ENCODE measurements around the gene DGKI.
"Not testable (repeated sequence)": the region's sequence is repeated elsewhere in the genome, so short reads cannot be mapped to it uniquely, and the experiment has no call there.

DGKI gene

GRCh38 chr7:137835486-137836112 lies 11.2 kb downstream of the DGKI start:
- no peak for DNase-seq (ENCODE audit: low read depth in 2 of 2)

GRCh38 chr7:137834552-137834951 lies 12.2 kb downstream of the DGKI start:
- DNase-seq (ENCODE audit: low read depth in 2 of 2), result no peak

- not testable (repeated sequence) for DNase-seq (ENCODE audit: low read depth in 2 of 2)
Measured at GRCh38 chr7:137832990-137833389, 13.8 kb downstream of the DGKI start.

- DNase-seq (ENCODE audit: low read depth in 2 of 2), result no peak
Measured at GRCh38 chr7:137832382-137832781, 14.4 kb downstream of the DGKI start.

GRCh38 chr7:137831555-137831954 lies 15.2 kb downstream of the DGKI start:
- not testable (repeated sequence) for DNase-seq (ENCODE audit: low read depth in 2 of 2)

GRCh38 chr7:137829337-137829992 lies 17.3 kb downstream of the DGKI start:
- no peak for DNase-seq (ENCODE audit: low read depth in 2 of 2)

- no peak for DNase-seq (ENCODE audit: low read depth in 2 of 2)
Measured at GRCh38 chr7:137828456-137828855, 18.3 kb downstream of the DGKI start.

GRCh38 chr7:137825489-137825888 lies 21.3 kb downstream of the DGKI start:
- DNase-seq (ENCODE audit: low read depth in 2 of 2), result no peak

- DNase-seq (ENCODE audit: low read depth in 2 of 2), result no peak
Measured at GRCh38 chr7:137820677-137821420, 25.9 kb downstream of the DGKI start.

- no peak for DNase-seq (ENCODE audit: low read depth in 2 of 2)
Measured at GRCh38 chr7:137820156-137820555, 26.6 kb downstream of the DGKI start.

- DNase-seq (ENCODE audit: low read depth in 2 of 2), result no peak
Measured at GRCh38 chr7:137818036-137818435, 28.7 kb downstream of the DGKI start.

- DNase-seq (ENCODE audit: low read depth in 2 of 2), result no peak
Measured at GRCh38 chr7:137816696-137817320, 30.0 kb downstream of the DGKI start.

- DNase-seq (ENCODE audit: low read depth in 2 of 2), result no peak
Measured at GRCh38 chr7:137813541-137813940, 33.2 kb downstream of the DGKI start.

- no peak for DNase-seq (ENCODE audit: low read depth in 2 of 2)
Measured at GRCh38 chr7:137810248-137810647, 36.5 kb downstream of the DGKI start.

GRCh38 chr7:137804836-137805235 lies 41.9 kb downstream of the DGKI start:
- no peak for DNase-seq (ENCODE audit: low read depth in 2 of 2)

- DNase-seq (ENCODE audit: low read depth in 2 of 2), result no peak
Measured at GRCh38 chr7:137801491-137801890, 45.3 kb downstream of the DGKI start.

GRCh38 chr7:137801003-137801402 lies 45.8 kb downstream of the DGKI start:
- no peak for DNase-seq (ENCODE audit: low read depth in 2 of 2)

- DNase-seq (ENCODE audit: low read depth in 2 of 2), result no peak
Measured at GRCh38 chr7:137798073-137798763, 48.6 kb downstream of the DGKI start.

- no peak for DNase-seq (ENCODE audit: low read depth in 2 of 2)
Measured at GRCh38 chr7:137795211-137795610, 51.6 kb downstream of the DGKI start.

GRCh38 chr7:137791930-137792329 lies 54.8 kb downstream of the DGKI start:
- DNase-seq (ENCODE audit: low read depth in 2 of 2), result no peak

- DNase-seq (ENCODE audit: low read depth in 2 of 2), result no peak
Measured at GRCh38 chr7:137790828-137791227, 55.9 kb downstream of the DGKI start.
